ENCODE measurements around the gene MLLT3. TPM values are rescaled to one million over a fixed set of nuclear protein-coding genes. Genes with fewer than 3 reads are reported as not detected.
"Not testable (repeated sequence)": the region's sequence is repeated elsewhere in the genome, so short reads cannot be mapped to it uniquely, and the experiment has no call there.

MLLT3 gene
- total RNA-seq, 1 donor from 2014 or later, result 37.3 TPM

- no peak for DNase-seq
Measured at GRCh38 chr9:20594608-20595007, 27.7 kb downstream of the MLLT3 start.

- no peak for DNase-seq
Measured at GRCh38 chr9:20593537-20593936, 28.8 kb downstream of the MLLT3 start.

GRCh38 chr9:20593105-20593504 is 29.2 kb downstream of the MLLT3 start:
- no peak for DNase-seq

- DNase-seq, result no peak
Measured at GRCh38 chr9:20592673-20593072, 29.6 kb downstream of the MLLT3 start.

GRCh38 chr9:20591223-20591622 is 31.1 kb downstream of the MLLT3 start:
- DNase-seq, result no peak

- DNase-seq, result no peak
Measured at GRCh38 chr9:20584968-20585643, 37.2 kb downstream of the MLLT3 start.

- not testable (repeated sequence) for DNase-seq
Measured at GRCh38 chr9:20583088-20583487, 39.2 kb downstream of the MLLT3 start.

- no peak for DNase-seq
Measured at GRCh38 chr9:20582150-20582549, 40.1 kb downstream of the MLLT3 start.

- no peak for DNase-seq
Measured at GRCh38 chr9:20580673-20581072, 41.6 kb downstream of the MLLT3 start.

GRCh38 chr9:20579524-20580314 is 42.6 kb downstream of the MLLT3 start:
- no peak for DNase-seq

GRCh38 chr9:20573023-20573422 is 49.3 kb downstream of the MLLT3 start:
- DNase-seq, result no peak

GRCh38 chr9:20570756-20571155 is 51.5 kb downstream of the MLLT3 start:
- no peak for DNase-seq

GRCh38 chr9:20570087-20570486 is 52.2 kb downstream of the MLLT3 start:
- no peak for DNase-seq

GRCh38 chr9:20569525-20569924 is 52.8 kb downstream of the MLLT3 start:
- no peak for DNase-seq

- no peak for DNase-seq
Measured at GRCh38 chr9:20568400-20568799, 53.9 kb downstream of the MLLT3 start.

- no peak for DNase-seq
Measured at GRCh38 chr9:20566401-20566800, 55.9 kb downstream of the MLLT3 start.

GRCh38 chr9:20564650-20565049 is 57.6 kb downstream of the MLLT3 start:
- no peak for DNase-seq

- no peak for DNase-seq
Measured at GRCh38 chr9:20563917-20564316, 58.4 kb downstream of the MLLT3 start.

- DNase-seq, result no peak
Measured at GRCh38 chr9:20562051-20562450, 60.2 kb downstream of the MLLT3 start.

GRCh38 chr9:20561531-20561930 is 60.8 kb downstream of the MLLT3 start:
- peak; percentile 37 for DNase-seq

- DNase-seq, result no peak
Measured at GRCh38 chr9:20559231-20559890, 62.9 kb downstream of the MLLT3 start.

GRCh38 chr9:20558566-20559016 is 63.7 kb downstream of the MLLT3 start:
- no peak for DNase-seq

GRCh38 chr9:20557890-20558565 is 64.3 kb downstream of the MLLT3 start:
- no peak for DNase-seq
